Endothelial cell of umbilical vein (primary cell): ENCODE results near the gene LRCH1.

Experiments used
- EZH2 ChIP-seq: IDR thresholded peaks from 2 replicates; pipeline ENCODE4 v1.6.1; 2012; ENCODE audit warnings: borderline replicate concordance, low read depth, mild to moderate bottlenecking, moderate library complexity, low read length, inconsistent platforms; ENCODE audit not compliant: severe bottlenecking
- POLR2A ChIP-seq: IDR thresholded peaks from 2 replicates; pipeline ENCODE4 v1.6.1; 2012; ENCODE audit warnings: low read depth, mild to moderate bottlenecking, control low read depth, low read length
- POLR2AphosphoS5 ChIP-seq: IDR thresholded peaks from 2 replicates; pipeline ENCODE4 v1.6.1; 2012; ENCODE audit warnings: low read depth, mild to moderate bottlenecking, control low read depth, low read length, moderate library complexity; ENCODE audit not compliant: insufficient read depth
- TF ChIP-seq, protein P1 (sequence below), 2 donors: IDR thresholded peaks; 1 replicate in 1 of 2; 2 replicates in 1 of 2; pipeline ENCODE4 v1.5.1; 2011; ENCODE audit warnings: low read length in 2 of 2, mild to moderate bottlenecking in 2 of 2, moderate library complexity in 2 of 2, control low read depth in 1 of 2, inconsistent platforms in 1 of 2, low read depth in 1 of 2; ENCODE audit not compliant: insufficient read depth in 1 of 2; ENCODE audit errors: extremely low read depth in 1 of 2

GRCh38 chr13:46745706-46746105, 192.7 kb downstream of the LRCH1 start:
- TF ChIP-seq, protein P1, sequence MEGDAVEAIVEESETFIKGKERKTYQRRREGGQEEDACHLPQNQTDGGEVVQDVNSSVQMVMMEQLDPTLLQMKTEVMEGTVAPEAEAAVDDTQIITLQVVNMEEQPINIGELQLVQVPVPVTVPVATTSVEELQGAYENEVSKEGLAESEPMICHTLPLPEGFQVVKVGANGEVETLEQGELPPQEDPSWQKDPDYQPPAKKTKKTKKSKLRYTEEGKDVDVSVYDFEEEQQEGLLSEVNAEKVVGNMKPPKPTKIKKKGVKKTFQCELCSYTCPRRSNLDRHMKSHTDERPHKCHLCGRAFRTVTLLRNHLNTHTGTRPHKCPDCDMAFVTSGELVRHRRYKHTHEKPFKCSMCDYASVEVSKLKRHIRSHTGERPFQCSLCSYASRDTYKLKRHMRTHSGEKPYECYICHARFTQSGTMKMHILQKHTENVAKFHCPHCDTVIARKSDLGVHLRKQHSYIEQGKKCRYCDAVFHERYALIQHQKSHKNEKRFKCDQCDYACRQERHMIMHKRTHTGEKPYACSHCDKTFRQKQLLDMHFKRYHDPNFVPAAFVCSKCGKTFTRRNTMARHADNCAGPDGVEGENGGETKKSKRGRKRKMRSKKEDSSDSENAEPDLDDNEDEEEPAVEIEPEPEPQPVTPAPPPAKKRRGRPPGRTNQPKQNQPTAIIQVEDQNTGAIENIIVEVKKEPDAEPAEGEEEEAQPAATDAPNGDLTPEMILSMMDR (IDR thresholded peaks at IDR 0.05; ENCODE audit: extremely low read depth in 1 of 2, insufficient read depth in 1 of 2, low read depth in 1 of 2, low read length in 2 of 2) = no peak
- TF ChIP-seq POLR2AphosphoS5 (no peak), POLR2A (no peak), EZH2 (no peak)
